K562 (cell line): Measurements from ENCODE around the gene PROK1. TPM values are rescaled to one million over a fixed set of nuclear protein-coding genes. Genes with fewer than 3 reads are reported as not detected.

ENCODE experiments used
- ATAC-seq: fragments of 200-7000 bp; cut with Tn5 transposase; 3 replicates; pipeline ENCODE4 v1.9.1; 2020; ENCODE audit warnings: moderate library complexity
- Bru-seq: library from RNA; stranded (reverse); fragments of 400-500 nt; gene quantifications from one replicate; lab custom pipeline; 2021; lab: Mats Ljungman, UMichigan
- BruChase-seq, 2 experiments: library from RNA; stranded (reverse); fragments of 400-500 nt; gene quantifications; one replicate each; lab custom pipeline; 2021; lab: Mats Ljungman, UMichigan
- BruUV-seq: library from RNA; stranded (reverse); fragments of 400-500 nt; replicated peaks from 2 replicates; lab custom pipeline; 2021; lab: Mats Ljungman, UMichigan
- CTCF ChIA-PET: fragments of 300-600 bp; formaldehyde crosslinking; extraction: SDS; loops from one replicate; lab custom pipeline; 2021; ENCODE audit warnings: low intra/inter-chr PET ratio; lab: Yijun Ruan, JAX
- POLR2A ChIA-PET: fragments of 300-600, 350-650 bp; sonication (Branson Sonifier 250); formaldehyde crosslinking; extraction: SDS; loops from one replicate; lab custom pipeline; 2021; ENCODE audit warnings: antibody characterized with exemption, inconsistent platforms; lab: Yijun Ruan, JAX
- DNase-seq, 4 experiments: peaks; one replicate each; pipeline versions ENCODE4 v3.0.0 to v3.0.0-alpha.2; 2011 to 2018; ENCODE audit warnings: low spot score in 3 of 4, mixed read lengths in 3 of 4; ENCODE audit errors: extremely low read depth in 1 of 4
- FAIRE-seq: peaks from 2 replicates; lab custom pipeline; 2011; peaks lifted over from hg19 to GRCh38; lab: Jason Lieb, UNC
- H2AFZ ChIP-seq: 2 replicates; pipeline ENCODE4 v1.6.0; 2011; ENCODE audit warnings: low read depth, low read length, control low read depth, inconsistent platforms
- H3K27ac ChIP-seq: fragments of 200-600 bp; 3 replicates; pipeline ENCODE4 v1.8.0; 2011; ENCODE audit warnings: low read depth, mild to moderate bottlenecking, control low read depth, inconsistent platforms, low read length, moderate library complexity, mixed read lengths; ENCODE audit errors: extremely low read depth
- H3K27me3 ChIP-seq, 2 experiments: fragments of 300-600 bp in 1 of 2; 2 replicates in 1 of 2; 3 replicates in 1 of 2; pipeline versions ENCODE4 v1.6.0 to v1.8.0; 2011; ENCODE audit warnings: inconsistent platforms in 2 of 2, low read length in 2 of 2, mild to moderate bottlenecking in 1 of 2, mixed read lengths in 1 of 2, moderate library complexity in 1 of 2; ENCODE audit not compliant: control insufficient read depth in 2 of 2, insufficient read depth in 2 of 2
- H3K36me3 ChIP-seq: fragments of 300-600 bp; 3 replicates; pipeline ENCODE4 v1.8.0; 2011; ENCODE audit warnings: mild to moderate bottlenecking, low read length, inconsistent platforms; ENCODE audit not compliant: control insufficient read depth, insufficient read depth
- H3K4me1 ChIP-seq, 2 experiments: fragments of 200-600 bp in 1 of 2; replicated peaks in 1 of 2; 2 replicates in 1 of 2; 3 replicates in 1 of 2; pipeline versions ENCODE4 v1.5.1 to v1.8.0; 2011; ENCODE audit warnings: inconsistent platforms in 2 of 2, low read length in 2 of 2, mild to moderate bottlenecking in 1 of 2, mixed read lengths in 1 of 2, moderate library complexity in 1 of 2; ENCODE audit not compliant: control insufficient read depth in 2 of 2, insufficient read depth in 2 of 2
- H3K4me2 ChIP-seq: 2 replicates; pipeline ENCODE4 v1.6.1; 2011; ENCODE audit warnings: low read length, control low read depth, inconsistent platforms, mixed read lengths; ENCODE audit not compliant: insufficient read depth
- H3K4me3 ChIP-seq: fragments of 200-600 bp; sonication (generic), shearing (Covaris generic); 2 replicates; pipeline ENCODE4 v1.5.1; 2016; ENCODE audit warnings: control low read depth, inconsistent platforms
- H3K79me2 ChIP-seq: fragments of 200-600 bp; 3 replicates; pipeline ENCODE4 v1.8.0; 2011; ENCODE audit warnings: low read length, inconsistent platforms; ENCODE audit not compliant: control insufficient read depth, insufficient read depth
- H3K9ac ChIP-seq, 2 experiments: 2 replicates each; pipeline versions ENCODE4 v1.6.0 to v1.6.1; 2011; ENCODE audit warnings: low read depth in 2 of 2, low read length in 2 of 2, control low read depth in 1 of 2, inconsistent platforms in 1 of 2, mild to moderate bottlenecking in 1 of 2, mixed read lengths in 1 of 2; ENCODE audit not compliant: insufficient read depth in 1 of 2
- H3K9me1 ChIP-seq: one replicate; pipeline ENCODE4 v1.6.0; 2011; ENCODE audit warnings: inconsistent platforms, mild to moderate bottlenecking, low read length, moderate library complexity; ENCODE audit not compliant: control insufficient read depth, insufficient read depth
- H3K9me3 ChIP-seq: replicated peaks from 2 replicates; pipeline ENCODE4 v1.5.1; 2011; ENCODE audit warnings: low read depth, low read length, inconsistent platforms; ENCODE audit not compliant: control insufficient read depth, insufficient read depth
- H4K20me1 ChIP-seq: replicated peaks from 2 replicates; pipeline ENCODE4 v1.6.1; 2011; ENCODE audit warnings: low read length, inconsistent platforms, mixed read lengths; ENCODE audit not compliant: control insufficient read depth, insufficient read depth
- ELK3 ChIP-seq: fragments of 450-650 bp; formaldehyde crosslinking; IDR thresholded peaks from 2 replicates; pipeline ENCODE4 v1.4.0; 2020; ENCODE audit warnings: mild to moderate bottlenecking
- FUS ChIP-seq: fragments of 200-400 bp; formaldehyde crosslinking; optimal IDR thresholded peaks from 2 replicates; pipeline ENCODE3; 2017; ENCODE audit warnings: low read depth, low read length
- TRIM24 ChIP-seq, 2 experiments: fragments of 450-650 bp; IDR thresholded peaks; 2 replicates each; pipeline ENCODE4 v1.6.1; 2016
- WGBS: fragments of 100-300 bp; shearing (Covaris generic); methylation state at CpG from one replicate; pipeline ENCODE4 v1.1.6; 2016; ENCODE audit warnings: low coverage, mixed read lengths; ENCODE audit not compliant: insufficient coverage; ENCODE audit errors: missing lambda C conversion rate; 5-methylcytosine and 5-hydroxymethylcytosine counted together
- in situ Hi-C: fragments of 300-500 bp; cut with MboI; formaldehyde crosslinking; loops from 4 replicates; pipeline ENCODE4 v1.15.0; 2018; ENCODE audit warnings: inconsistent platforms, mixed read lengths
- intact Hi-C: fragments of 100-400 bp; cut with micrococcal nuclease; formaldehyde crosslinking; loops from 2 replicates; pipeline ENCODE4 v1.14.2; 2022
- long read RNA-seq, 3 experiments: library from polyadenylated mRNA in 2 of 3; library from RNA in 1 of 3; unstranded in 2 of 3; stranded (forward) in 1 of 3; transcript quantifications; one replicate each; pipeline ENCODE4 v2.0.0, GENCODE V29; 2019 to 2022
- polyA minus RNA-seq, 3 experiments: library from RNA; depleted of rRNA, polyadenylated mRNA; stranded (reverse); fragments of >200 nt; gene quantifications; 2 replicates each; pipeline ENCODE4 v1.2.3, GENCODE V29; 2011
- polyA plus RNA-seq, 8 experiments: library from polyadenylated mRNA; depleted of rRNA in 4 of 8; stranded (reverse) in 5 of 8; unstranded in 3 of 8; fragments of >200 nt; fragmentation: Nextera tagmentation in 2 of 8; fragmentation: Illumina TruSeq in 1 of 8; extraction: Ambion mirVana in 2 of 8; extraction: Trizol in 1 of 8; gene quantifications; 2 replicates each; pipeline versions ENCODE4 v1.2.1 to v1.2.3, GENCODE V29; 2011 to 2014; ENCODE audit warnings: inconsistent platforms in 1 of 8, missing spikeins in 1 of 8
- total RNA-seq, 7 experiments: library from RNA; depleted of rRNA in 6 of 7; stranded (reverse); fragments of >200 nt in 6 of 7; fragmentation: Illumina TruSeq in 2 of 7; extraction: Trizol in 2 of 7; gene quantifications; 2 replicates each; pipeline versions ENCODE4 v1.2.1 to v1.2.3, GENCODE V29; 2011 to 2021; ENCODE audit warnings: low replicate concordance in 1 of 7
- TF ChIP-seq, protein P1 (sequence below): sonication (generic); formaldehyde crosslinking; IDR thresholded peaks from 2 replicates; pipeline ENCODE4 v1.8.1; 2023; ENCODE audit warnings: mild to moderate bottlenecking, missing genetic modification reagents, moderate library complexity

PROK1 gene
- total RNA-seq (2011; cell fraction: chromatin; rRNA removed; ENCODE audit: low replicate concordance), result not detected in 2 replicates
- total RNA-seq (2011; cell fraction: nucleolus; rRNA removed), result not detected in 2 replicates
- not detected in 2 replicates for total RNA-seq (2011; cell fraction: nucleoplasm; rRNA removed)
- total RNA-seq (2014; rRNA removed) (not detected in 2 replicates), total RNA-seq (2014; rRNA removed; fragmentation: Illumina TruSeq; extraction: Trizol) (not detected in 2 replicates), total RNA-seq (2015; rRNA removed; fragmentation: Illumina TruSeq; extraction: Trizol) (not detected in 2 replicates), total RNA-seq (2021) (not detected in 2 replicates), polyA plus RNA-seq (2011; rRNA removed) (0.09 TPM in 1 of 2 replicates, not detected in the other), polyA plus RNA-seq (2014; fragmentation: Illumina TruSeq; extraction: Trizol) (not detected in 2 replicates), polyA plus RNA-seq (2014; fragmentation: Nextera tagmentation; extraction: Ambion mirVana) (not detected), polyA plus RNA-seq (2014; rRNA removed) (0.15 TPM in 1 of 2 replicates, not detected in the other), polyA minus RNA-seq (2011; rRNA and poly(A)+ RNA removed) (not detected in 2 replicates), Bru-seq, nascent RNA (not detected), BruChase-seq, experiment 1, labeled RNA remaining after a 2-hour chase (percentile 18 among the genes with signal in this experiment), BruChase-seq, experiment 2, labeled RNA remaining after a 6-hour chase (not detected)
- 0.04 and 0.16 TPM in 2 replicates for polyA plus RNA-seq (2011; cell fraction: cytosol; rRNA removed)
- polyA plus RNA-seq (2011; cell fraction: nucleus; rRNA removed), result 0.10 and 0.11 TPM in 2 replicates
- not detected in 2 replicates for polyA plus RNA-seq (2012)
- polyA minus RNA-seq (2011; cell fraction: cytosol; rRNA and poly(A)+ RNA removed), result not detected in 2 replicates
- not detected in 2 replicates for polyA minus RNA-seq (2011; cell fraction: nucleus; rRNA and poly(A)+ RNA removed)
- long read RNA-seq, experiment 1, result 0 reads
- long read RNA-seq, experiment 2, result 0 reads
- long read RNA-seq, experiment 3, result 0 reads

- Histone ChIP-seq H2AFZ (no peak within 1 kb of the TSS), H3K36me3 (no peaks in the 10 kb centered on the region), H3K9me1 (no peaks in the 10 kb centered on the region), H3K9me3 (no peaks in the 10 kb centered on the region), H3K27me3 (peaks cover 59 to 73% of the 10 kb centered on the region in 2 experiments), H3K27ac (no peak within 1 kb of the TSS), H3K79me2 (no peaks in the 10 kb centered on the region), H3K4me2 (no peak within 1 kb of the TSS), H3K4me3 (no peak within 1 kb of the TSS), H4K20me1 (peaks cover 17% of the 10 kb centered on the region; the same call in 1 of the 2 replicates), H3K9ac (no peak within 1 kb of the TSS), H3K4me1 (peaks cover 0 to 4% of the 10 kb centered on the region in 2 experiments; a peak in 2 of 5 replicates)
- in situ Hi-C loops (loop anchor here (5.0 kb wide), 2 partner anchors 34 to 249 kb away; no protein-coding TSS in a partner anchor), intact Hi-C loops (no loop called here)
- no TSS peak for BruUV-seq
- ChIA-PET POLR2A (no interaction called here), CTCF (interaction anchor here (1.5 kb wide), 1 partner anchor 39 kb away, joined by 3 read pairs; no protein-coding TSS in a partner anchor)
- DNase-seq (no peak), FAIRE-seq (peak; percentile 29), ATAC-seq (no peak)
- 0% methylated on average over 8 of the region's 8 CpGs for WGBS
- TF ChIP-seq, protein P1, sequence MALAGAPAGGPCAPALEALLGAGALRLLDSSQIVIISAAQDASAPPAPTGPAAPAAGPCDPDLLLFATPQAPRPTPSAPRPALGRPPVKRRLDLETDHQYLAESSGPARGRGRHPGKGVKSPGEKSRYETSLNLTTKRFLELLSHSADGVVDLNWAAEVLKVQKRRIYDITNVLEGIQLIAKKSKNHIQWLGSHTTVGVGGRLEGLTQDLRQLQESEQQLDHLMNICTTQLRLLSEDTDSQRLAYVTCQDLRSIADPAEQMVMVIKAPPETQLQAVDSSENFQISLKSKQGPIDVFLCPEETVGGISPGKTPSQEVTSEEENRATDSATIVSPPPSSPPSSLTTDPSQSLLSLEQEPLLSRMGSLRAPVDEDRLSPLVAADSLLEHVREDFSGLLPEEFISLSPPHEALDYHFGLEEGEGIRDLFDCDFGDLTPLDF (CRISPR knock-in tag), result no peak
- TF ChIP-seq ELK3 (CRISPR knock-in tag) (no peak), FUS (no peak), TRIM24 (IDR thresholded peaks at IDR 0.05) (no peak)
Measured at GRCh38 chr1:110450929-110451328, at the start of gene PROK1. PROK1 (plus strand) TSS chr1:110451149; CDS start chr1:110451217, 68 bp downstream.
